Naive B cell (primary cell): ENCODE data around the gene VAV3. TPM values are rescaled to one million over a fixed set of nuclear protein-coding genes. Genes with fewer than 3 reads are reported as not detected.

Source experiments
- ATAC-seq, 2 donors: fragments of 150-1000 bp; cut with Tn5 transposase; 2 replicates each; pipeline ENCODE4 v1.10.0; 2021; ENCODE audit warnings: low read depth in 2 of 2, mild to moderate bottlenecking in 2 of 2, moderate library complexity in 2 of 2
- DNase-seq: peaks from one replicate; pipeline ENCODE4 v3.0.0; 2022
- H3K27ac Mint-ChIP-seq, 6 donors: one replicate each; pipeline ENCODE4 v1.8.0; 2020 to 2022; ENCODE audit warnings: mild to moderate bottlenecking in 6 of 6, mixed read lengths in 6 of 6, moderate library complexity in 5 of 6, inconsistent platforms in 2 of 6
- H3K27me3 Mint-ChIP-seq, 3 donors: one replicate each; pipeline ENCODE4 v1.8.0; 2021 to 2022; ENCODE audit warnings: mixed read lengths in 3 of 3, mild to moderate bottlenecking in 1 of 3
- H3K36me3 Mint-ChIP-seq, 2 donors: one replicate each; pipeline ENCODE4 v1.8.0; 2020 to 2022; ENCODE audit warnings: mixed read lengths in 2 of 2, inconsistent platforms in 1 of 2, mild to moderate bottlenecking in 1 of 2
- H3K4me1 Mint-ChIP-seq, 3 donors: one replicate each; pipeline ENCODE4 v1.8.0; 2020 to 2022; ENCODE audit warnings: mixed read lengths in 3 of 3, inconsistent platforms in 1 of 3, mild to moderate bottlenecking in 1 of 3, moderate library complexity in 1 of 3
- H3K4me3 Mint-ChIP-seq, 8 donors: one replicate each; pipeline ENCODE4 v1.8.0; 2020 to 2022; ENCODE audit warnings: mild to moderate bottlenecking in 8 of 8, mixed read lengths in 8 of 8, moderate library complexity in 8 of 8, inconsistent platforms in 2 of 8
- H3K9me3 Mint-ChIP-seq, 7 donors: one replicate each; pipeline ENCODE4 v1.8.0; 2020 to 2022; ENCODE audit warnings: mixed read lengths in 7 of 7, mild to moderate bottlenecking in 5 of 7, inconsistent platforms in 2 of 7, moderate library complexity in 1 of 7
- polyA plus RNA-seq, 6 donors: library from polyadenylated mRNA; unstranded; fragments of 300-500 nt; fragmentation: Illumina TruSeq; gene quantifications; one replicate each; pipeline ENCODE4 v1.2.3, GENCODE V29; 2021; ENCODE audit warnings: low read depth in 6 of 6

The VAV3 gene
- polyA plus RNA-seq, 6 donors from 2014 or later = 24.8 to 45.9 (median 33.6) TPM

- Mint-ChIP-seq H3K9me3 (no peaks in the 10 kb centered on the region), H3K4me3 (no peak overlapping the region), H3K36me3 (no peaks in the 10 kb centered on the region), H3K27me3 (no peaks in the 10 kb centered on the region), H3K4me1 (peaks cover 6 to 21% (median 9%) of the 10 kb centered on the region in 3 donors), H3K27ac (no peak overlapping the region)
- DNase-seq (no peak), ATAC-seq (no peak)
Observed at GRCh38 chr1:107535091-107535490, 429.9 kb downstream of the VAV3 start.

GRCh38 chr1:107534632-107535031, 430.3 kb downstream of the VAV3 start:
- Mint-ChIP-seq H3K27ac (peak overlapping the region in 3 of 6 donors; percentile 18 to 58 (median 49)), H3K27me3 (no peaks in the 10 kb centered on the region), H3K4me3 (no peak overlapping the region), H3K9me3 (no peaks in the 10 kb centered on the region), H3K4me1 (peaks cover 7 to 23% (median 9%) of the 10 kb centered on the region in 3 donors), H3K36me3 (no peaks in the 10 kb centered on the region)
- DNase-seq (no peak), ATAC-seq (no peak)

DNA sequence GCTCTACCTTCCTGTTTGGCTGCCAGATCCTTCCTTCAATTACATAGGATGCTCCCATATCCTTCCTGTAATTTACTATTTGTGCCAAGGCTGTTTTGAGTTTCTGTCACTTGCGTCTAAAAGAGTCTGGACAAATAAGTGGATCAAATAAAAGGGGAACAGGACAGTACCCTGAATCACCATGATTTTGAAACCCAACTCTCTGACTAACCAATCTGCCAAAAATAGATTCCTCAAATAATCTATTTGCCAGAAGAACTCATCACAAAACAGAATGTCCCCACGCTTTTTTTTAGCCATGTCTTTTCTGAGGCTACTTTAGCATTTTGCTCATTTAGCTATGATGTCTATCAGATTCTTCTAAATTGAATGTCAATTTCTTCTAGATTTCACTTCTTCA, 431.5 kb downstream of the VAV3 start:
- Mint-ChIP-seq H3K36me3 (no peaks in the 10 kb centered on the region), H3K4me1 (peaks cover 10 to 26% (median 13%) of the 10 kb centered on the region in 3 donors), H3K4me3 (no peak overlapping the region), H3K27ac (no peak overlapping the region), H3K9me3 (no peaks in the 10 kb centered on the region), H3K27me3 (no peaks in the 10 kb centered on the region)
- no peak for DNase-seq
- no peak for ATAC-seq

GRCh38 chr1:107532318-107532717, 432.7 kb downstream of the VAV3 start:
- H3K27me3 Mint-ChIP-seq = no peaks in the 10 kb centered on the region
- H3K4me3 Mint-ChIP-seq = no peak overlapping the region
- DNase-seq (no peak), ATAC-seq (no peak)
- no peak overlapping the region for H3K27ac Mint-ChIP-seq
- H3K4me1 Mint-ChIP-seq = peaks cover 10 to 32% (median 20%) of the 10 kb centered on the region in 3 donors
- H3K9me3 Mint-ChIP-seq = no peaks in the 10 kb centered on the region
- H3K36me3 Mint-ChIP-seq = no peaks in the 10 kb centered on the region

DNA sequence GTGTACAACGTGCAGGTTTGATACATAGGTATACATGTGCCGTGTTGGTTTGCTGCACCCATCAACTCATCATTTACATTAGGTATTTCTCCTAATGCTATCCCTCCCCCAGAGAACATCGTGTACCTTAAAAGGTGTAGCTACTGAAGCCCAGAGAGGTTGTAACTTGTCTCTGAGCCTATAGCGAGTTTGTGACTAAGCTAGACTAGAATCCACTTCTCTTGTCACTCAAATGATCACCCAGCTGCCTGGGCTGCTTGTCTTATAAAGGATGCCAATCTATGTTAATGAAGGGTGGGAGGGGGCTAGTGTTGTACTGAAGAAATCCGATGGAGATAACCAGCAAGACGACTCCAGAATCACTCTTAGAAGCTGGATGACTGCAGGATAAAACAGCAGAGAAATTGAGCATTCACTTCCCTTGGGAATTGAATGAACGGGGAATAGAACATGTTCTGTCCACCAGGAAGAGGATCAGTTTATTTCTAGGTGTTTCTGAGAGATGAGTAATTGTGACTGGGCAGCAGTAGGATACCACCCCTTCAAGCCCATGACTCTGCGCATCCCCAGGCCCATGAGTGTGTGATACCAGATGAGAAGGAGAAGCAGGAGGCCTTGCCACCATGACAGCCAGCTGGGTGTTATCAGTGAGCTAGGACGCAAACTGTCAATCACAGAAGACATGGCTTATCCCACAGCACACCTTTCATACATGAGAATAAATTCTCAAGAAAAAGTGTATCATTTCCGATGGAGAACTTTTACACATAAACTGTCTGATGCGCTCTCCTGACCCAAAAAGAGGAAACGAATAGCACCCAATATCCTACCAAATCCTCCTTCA, 433.7 kb downstream of the VAV3 start:
- Mint-ChIP-seq H3K4me3 (no peak overlapping the region), H3K27ac (peak overlapping the region in 1 of 6 donors; percentile 47), H3K36me3 (no peaks in the 10 kb centered on the region), H3K4me1 (peaks cover 5 to 26% (median 18%) of the 10 kb centered on the region in 3 donors), H3K27me3 (no peaks in the 10 kb centered on the region), H3K9me3 (no peaks in the 10 kb centered on the region)
- DNase-seq = no peak
- no peak for ATAC-seq

DNA sequence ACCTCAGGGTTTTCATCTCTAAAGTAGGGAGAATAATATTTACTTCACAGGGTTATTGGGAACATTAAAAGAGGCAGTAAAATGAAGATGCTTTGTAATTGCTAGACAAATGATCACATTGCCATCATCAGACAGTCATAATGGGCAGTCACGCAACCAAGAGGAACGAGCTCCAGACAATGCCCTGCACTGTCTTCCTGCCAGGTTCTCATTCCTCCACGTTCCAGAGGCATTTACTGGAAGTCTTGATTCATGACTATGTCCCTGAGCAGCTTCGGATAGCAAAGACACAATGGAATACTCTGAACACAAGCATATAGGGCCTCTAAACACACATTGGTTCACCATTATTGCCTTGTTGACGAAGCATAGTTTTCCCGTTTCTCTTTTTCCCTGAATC, 434.4 kb downstream of the VAV3 start:
- Mint-ChIP-seq H3K9me3 (no peaks in the 10 kb centered on the region), H3K27me3 (no peaks in the 10 kb centered on the region)

GRCh38 chr1:107529511-107530149, 435.4 kb downstream of the VAV3 start:
- DNase-seq = peak; percentile 39
- peak; percentile 69 to 85 for ATAC-seq
- no peaks in the 10 kb centered on the region for H3K9me3 Mint-ChIP-seq
- no peaks in the 10 kb centered on the region for H3K27me3 Mint-ChIP-seq
- H3K4me1 Mint-ChIP-seq = peaks cover 4 to 17% (median 16%) of the 10 kb centered on the region in 3 donors
- H3K4me3 Mint-ChIP-seq = no peak overlapping the region
- H3K27ac Mint-ChIP-seq = no peak overlapping the region
- H3K36me3 Mint-ChIP-seq = no peaks in the 10 kb centered on the region

More for the DNA sequence above, 434.4 kb downstream of the VAV3 start:
- ATAC-seq (no peak), DNase-seq (no peak)
- Mint-ChIP-seq H3K4me1 (peaks cover 4 to 20% (median 17%) of the 10 kb centered on the region in 3 donors), H3K4me3 (no peak overlapping the region), H3K27ac (no peak overlapping the region), H3K36me3 (no peaks in the 10 kb centered on the region)

- Mint-ChIP-seq H3K27me3 (no peaks in the 10 kb centered on the region), H3K4me3 (no peak overlapping the region), H3K27ac (peak overlapping the region in 2 of 6 donors; percentile 11 to 21), H3K36me3 (no peaks in the 10 kb centered on the region), H3K4me1 (peaks cover 4 to 17% (median 16%) of the 10 kb centered on the region in 3 donors), H3K9me3 (peaks cover 0 to 2% (median 0%) of the 10 kb centered on the region in 7 donors)
- DNase-seq (no peak), ATAC-seq (no peak)
Observed at GRCh38 chr1:107526524-107527198, 438.3 kb downstream of the VAV3 start.

GRCh38 chr1:107525961-107526360, 439.0 kb downstream of the VAV3 start:
- no peaks in the 10 kb centered on the region for H3K36me3 Mint-ChIP-seq
- DNase-seq (no peak), ATAC-seq (no peak)
- peaks cover 4 to 17% (median 16%) of the 10 kb centered on the region in 3 donors for H3K4me1 Mint-ChIP-seq
- no peaks in the 10 kb centered on the region for H3K27me3 Mint-ChIP-seq
- H3K4me3 Mint-ChIP-seq = no peak overlapping the region
- H3K27ac Mint-ChIP-seq = peak overlapping the region in 1 of 6 donors; percentile 6
- peaks cover 0 to 2% (median 0%) of the 10 kb centered on the region in 7 donors for H3K9me3 Mint-ChIP-seq

- no peaks in the 10 kb centered on the region for H3K27me3 Mint-ChIP-seq
- DNase-seq (no peak), ATAC-seq (no peak)
- H3K9me3 Mint-ChIP-seq = peaks cover 0 to 2% (median 0%) of the 10 kb centered on the region in 7 donors
- no peak overlapping the region for H3K4me3 Mint-ChIP-seq
- H3K36me3 Mint-ChIP-seq = no peaks in the 10 kb centered on the region
- no peak overlapping the region for H3K27ac Mint-ChIP-seq
- peaks cover 4 to 17% (median 16%) of the 10 kb centered on the region in 3 donors for H3K4me1 Mint-ChIP-seq
Observed at GRCh38 chr1:107525145-107525544, 439.8 kb downstream of the VAV3 start.

DNA sequence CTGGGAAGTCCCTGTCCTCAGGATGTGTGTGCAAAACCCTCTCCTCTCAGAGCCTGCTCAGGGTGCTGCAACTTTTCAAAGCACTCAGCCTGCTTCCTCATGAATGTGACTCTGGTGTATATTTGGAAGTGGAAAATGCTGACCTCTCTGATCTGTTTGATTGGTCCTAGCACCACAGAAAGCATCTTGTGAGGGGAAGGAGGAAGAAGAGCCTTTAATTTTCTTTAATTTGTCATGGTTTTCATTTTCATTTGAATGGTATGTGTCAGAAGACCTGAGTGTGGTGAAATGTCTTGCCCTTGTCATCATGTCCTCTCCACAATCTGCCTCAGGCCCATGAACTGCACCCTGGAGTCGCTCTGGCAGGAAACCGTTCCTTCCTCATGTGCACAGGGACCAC, 440.7 kb downstream of the VAV3 start:
- Mint-ChIP-seq H3K4me1 (peaks cover 0 to 14% (median 10%) of the 10 kb centered on the region in 3 donors), H3K36me3 (no peaks in the 10 kb centered on the region), H3K27ac (peak overlapping the region in 1 of 6 donors; percentile 25), H3K9me3 (peaks cover 0 to 2% (median 0%) of the 10 kb centered on the region in 7 donors), H3K4me3 (no peak overlapping the region), H3K27me3 (no peaks in the 10 kb centered on the region)
- DNase-seq (no peak), ATAC-seq (no peak)

- no peak for ATAC-seq
- Mint-ChIP-seq H3K9me3 (peaks cover 0 to 2% (median 0%) of the 10 kb centered on the region in 7 donors), H3K27me3 (no peaks in the 10 kb centered on the region), H3K36me3 (no peaks in the 10 kb centered on the region), H3K4me1 (peaks cover 0 to 13% (median 10%) of the 10 kb centered on the region in 3 donors), H3K27ac (no peak overlapping the region), H3K4me3 (no peak overlapping the region)
- no peak for DNase-seq
Observed at GRCh38 chr1:107523736-107524135, 441.2 kb downstream of the VAV3 start.

DNA sequence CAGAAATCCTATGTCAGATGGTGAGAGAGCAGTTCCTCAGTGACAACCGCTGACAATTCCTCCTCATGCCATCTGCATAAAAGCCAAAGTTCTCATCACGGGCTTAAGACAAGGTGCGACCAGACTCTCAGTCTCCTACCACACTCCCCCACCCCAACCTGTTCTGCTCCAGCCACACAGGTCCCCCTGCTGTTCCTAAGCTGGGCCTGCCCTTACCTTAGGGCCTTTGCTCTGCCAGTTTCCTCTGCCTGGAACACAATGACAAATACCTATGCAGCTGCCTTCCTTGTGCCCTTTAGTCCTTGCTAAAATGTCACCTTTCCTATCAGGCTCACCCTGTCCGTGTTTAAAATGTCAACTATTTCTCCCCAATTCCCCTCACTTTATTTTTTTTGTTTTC, 441.9 kb downstream of the VAV3 start:
- ATAC-seq (no peak), DNase-seq (no peak)
- H3K36me3 Mint-ChIP-seq = no peaks in the 10 kb centered on the region
- no peak overlapping the region for H3K4me3 Mint-ChIP-seq
- H3K27ac Mint-ChIP-seq = peak overlapping the region in 3 of 6 donors; percentile 4 to 26 (median 24)
- H3K9me3 Mint-ChIP-seq = peaks cover 0 to 2% (median 0%) of the 10 kb centered on the region in 7 donors
- H3K4me1 Mint-ChIP-seq = peaks cover 0 to 10% (median 9%) of the 10 kb centered on the region in 3 donors
- no peaks in the 10 kb centered on the region for H3K27me3 Mint-ChIP-seq
